Measurements from ENCODE around the gene SLX9.

Gene SLX9

GRCh38 chr21:44984792-44985440, 45.1 kb downstream of the SLX9 start:
- no peak overlapping the region for H3K4me3 Mint-ChIP-seq
- no peaks in the 10 kb centered on the region for H3K4me1 Mint-ChIP-seq
- H3K9me3 Mint-ChIP-seq = no peaks in the 10 kb centered on the region
- no peaks in the 10 kb centered on the region for H3K27me3 Mint-ChIP-seq
- H3K36me3 Mint-ChIP-seq (ENCODE audit: low read depth) = no peaks in the 10 kb centered on the region
- no peak overlapping the region for H3K27ac Mint-ChIP-seq
- no peak for ATAC-seq
- no peak for DNase-seq

GRCh38 chr21:44985441-44986401, 45.9 kb downstream of the SLX9 start:
- Mint-ChIP-seq H3K4me3 (no peak overlapping the region), H3K9me3 (no peaks in the 10 kb centered on the region), H3K27ac (no peak overlapping the region), H3K36me3 (ENCODE audit: low read depth) (no peaks in the 10 kb centered on the region), H3K27me3 (no peaks in the 10 kb centered on the region), H3K4me1 (no peaks in the 10 kb centered on the region)
- DNase-seq (no peak), ATAC-seq (no peak)

- H3K4me3 Mint-ChIP-seq = no peak overlapping the region
- no peaks in the 10 kb centered on the region for H3K9me3 Mint-ChIP-seq
- no peak overlapping the region for H3K27ac Mint-ChIP-seq
- H3K27me3 Mint-ChIP-seq = no peaks in the 10 kb centered on the region
- DNase-seq (no peak), ATAC-seq (no peak)
- H3K4me1 Mint-ChIP-seq = no peaks in the 10 kb centered on the region
- no peaks in the 10 kb centered on the region for H3K36me3 Mint-ChIP-seq (ENCODE audit: low read depth)
These were observed 46.9 kb downstream of the SLX9 start for GRCh38 chr21:44986471-44987291.

- H3K9me3 Mint-ChIP-seq = no peaks in the 10 kb centered on the region
- no peak for ATAC-seq
- DNase-seq = no peak
These were observed 47.6 kb downstream of the SLX9 start for GRCh38 chr21:44987301-44987885.

GRCh38 chr21:44987886-44988606, 48.2 kb downstream of the SLX9 start:
- DNase-seq (no peak), ATAC-seq (no peak)
- Mint-ChIP-seq H3K4me1 (no peaks in the 10 kb centered on the region), H3K4me3 (no peak overlapping the region), H3K9me3 (no peaks in the 10 kb centered on the region), H3K27ac (no peak overlapping the region), H3K36me3 (ENCODE audit: low read depth) (no peaks in the 10 kb centered on the region), H3K27me3 (no peaks in the 10 kb centered on the region)

More at GRCh38 chr21:44987301-44987885, 47.6 kb downstream of the SLX9 start:
- Mint-ChIP-seq H3K27ac (no peak overlapping the region), H3K36me3 (ENCODE audit: low read depth) (no peaks in the 10 kb centered on the region), H3K4me1 (no peaks in the 10 kb centered on the region), H3K4me3 (no peak overlapping the region), H3K27me3 (no peaks in the 10 kb centered on the region)

GRCh38 chr21:44988607-44989536, 49.0 kb downstream of the SLX9 start:
- no peak overlapping the region for H3K27ac Mint-ChIP-seq
- DNase-seq (no peak), ATAC-seq (no peak)
- no peaks in the 10 kb centered on the region for H3K9me3 Mint-ChIP-seq
- H3K4me3 Mint-ChIP-seq = no peak overlapping the region
- no peaks in the 10 kb centered on the region for H3K36me3 Mint-ChIP-seq (ENCODE audit: low read depth)
- no peaks in the 10 kb centered on the region for H3K27me3 Mint-ChIP-seq
- no peaks in the 10 kb centered on the region for H3K4me1 Mint-ChIP-seq

- H3K4me1 Mint-ChIP-seq = no peaks in the 10 kb centered on the region
- ATAC-seq (no peak), DNase-seq (no peak)
- no peak overlapping the region for H3K27ac Mint-ChIP-seq
- no peaks in the 10 kb centered on the region for H3K27me3 Mint-ChIP-seq
- no peaks in the 10 kb centered on the region for H3K9me3 Mint-ChIP-seq
- no peak overlapping the region for H3K4me3 Mint-ChIP-seq
- H3K36me3 Mint-ChIP-seq (ENCODE audit: low read depth) = no peaks in the 10 kb centered on the region
These were observed 49.7 kb downstream of the SLX9 start for GRCh38 chr21:44989537-44989886.

- Mint-ChIP-seq H3K4me1 (no peaks in the 10 kb centered on the region), H3K27me3 (no peaks in the 10 kb centered on the region), H3K36me3 (ENCODE audit: low read depth) (no peaks in the 10 kb centered on the region), H3K9me3 (no peaks in the 10 kb centered on the region), H3K27ac (no peak overlapping the region), H3K4me3 (no peak overlapping the region)
- ATAC-seq (no peak), DNase-seq (no peak)
These were observed 50.3 kb downstream of the SLX9 start for GRCh38 chr21:44989943-44990780.

GRCh38 chr21:44990921-44991320, 51.1 kb downstream of the SLX9 start:
- H3K9me3 Mint-ChIP-seq = no peaks in the 10 kb centered on the region
- no peak overlapping the region for H3K27ac Mint-ChIP-seq
- ATAC-seq = no peak

GRCh38 chr21:44991538-44992483, 52.0 kb downstream of the SLX9 start:
- H3K4me3 Mint-ChIP-seq = no peak overlapping the region
- H3K27me3 Mint-ChIP-seq = no peaks in the 10 kb centered on the region
- ATAC-seq (no peak), DNase-seq (no peak)
- no peaks in the 10 kb centered on the region for H3K9me3 Mint-ChIP-seq
- H3K36me3 Mint-ChIP-seq (ENCODE audit: low read depth) = no peaks in the 10 kb centered on the region
- H3K4me1 Mint-ChIP-seq = no peaks in the 10 kb centered on the region
- H3K27ac Mint-ChIP-seq = no peak overlapping the region

More at GRCh38 chr21:44990921-44991320, 51.1 kb downstream of the SLX9 start:
- Mint-ChIP-seq H3K4me3 (no peak overlapping the region), H3K4me1 (no peaks in the 10 kb centered on the region), H3K27me3 (no peaks in the 10 kb centered on the region), H3K36me3 (ENCODE audit: low read depth) (no peaks in the 10 kb centered on the region)
- DNase-seq = no peak

GRCh38 chr21:44992608-44993031, 52.8 kb downstream of the SLX9 start:
- no peak overlapping the region for H3K4me3 Mint-ChIP-seq
- H3K4me1 Mint-ChIP-seq = no peaks in the 10 kb centered on the region
- H3K27me3 Mint-ChIP-seq = no peaks in the 10 kb centered on the region

More at GRCh38 chr21:44992608-44993031, 52.8 kb downstream of the SLX9 start:
- ATAC-seq = no peak
- no peak for DNase-seq
- Mint-ChIP-seq H3K27ac (no peak overlapping the region), H3K36me3 (ENCODE audit: low read depth) (no peaks in the 10 kb centered on the region), H3K9me3 (no peaks in the 10 kb centered on the region)

Measured in activated naive CD8-positive, alpha-beta T cell treated with anti-CD3 and anti-CD28 coated beads, Interleukin-2, amount 50 U/mL, for 24 hours (primary cell).